Kasumi-1 (cell line): Measurements from ENCODE around the gene IP6K2.
"Not testable (repeated sequence)": the region's sequence is repeated elsewhere in the genome, so short reads cannot be mapped to it uniquely, and the experiment has no call there.

Experiments used
- DNase-seq, 2 experiments: peaks; one replicate each; lab custom pipeline; 2025; lab: John Stamatoyannopoulos, UW

Gene IP6K2

DNA sequence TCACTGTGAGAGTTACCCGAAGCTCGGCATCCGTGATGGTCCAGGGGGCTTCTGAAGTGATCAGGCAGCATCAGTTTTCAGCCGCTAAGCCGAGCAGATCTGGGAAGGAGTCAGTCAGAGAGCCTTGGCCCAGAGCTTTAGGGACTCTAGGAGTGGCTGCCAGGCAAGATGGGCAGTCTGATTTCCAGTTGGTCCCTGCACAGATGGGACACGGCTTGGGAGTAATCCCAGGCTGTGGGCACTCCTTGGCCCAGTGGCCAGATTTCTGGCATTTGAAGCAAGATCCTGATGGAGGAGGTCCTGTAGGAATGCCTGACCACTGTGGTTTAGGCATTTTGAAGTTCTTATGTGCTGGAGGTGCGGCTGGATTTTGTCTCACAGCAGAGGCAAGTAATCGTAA, 10.5 kb upstream of the IP6K2 start:
- no peak for DNase-seq

DNA sequence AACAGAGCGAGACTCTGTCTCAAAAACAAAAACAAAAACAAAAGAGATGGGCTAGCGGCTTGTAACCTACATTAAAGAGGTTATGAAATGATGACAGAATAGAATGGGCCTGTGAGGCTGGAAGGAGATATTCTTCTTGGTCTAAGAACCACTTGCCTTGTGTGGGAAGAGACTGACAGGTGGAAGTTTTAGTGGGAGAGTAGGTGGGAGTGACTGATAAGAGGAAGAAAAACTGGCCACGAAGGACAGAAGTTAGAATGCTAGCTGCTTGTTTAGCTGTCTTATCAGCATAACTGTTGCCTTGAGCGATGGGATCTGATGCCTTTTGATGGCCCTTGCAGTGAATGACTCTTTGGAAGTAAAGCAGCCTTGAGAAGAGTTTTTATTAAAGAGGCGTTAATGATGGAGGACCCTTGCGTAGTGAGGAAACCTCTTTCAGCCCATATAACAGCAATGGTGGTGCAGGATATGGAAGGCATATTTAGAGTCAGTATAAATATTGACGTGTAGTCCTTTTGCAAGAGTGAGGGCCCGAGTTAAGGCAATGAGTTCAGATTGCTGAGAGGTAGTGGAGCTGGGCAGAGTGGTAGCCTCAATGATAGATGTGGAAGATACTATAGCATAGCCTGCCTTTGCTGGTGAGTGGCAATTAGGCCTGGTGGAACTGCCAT, 8.3 kb upstream of the IP6K2 start:
- not testable (repeated sequence) for DNase-seq

- DNase-seq: no peak
Observed at GRCh38 chr3:48723725-48724124, 6.7 kb upstream of the IP6K2 start.

- DNase-seq: not testable (repeated sequence)
Observed at GRCh38 chr3:48723293-48723692, 6.3 kb upstream of the IP6K2 start.

DNA sequence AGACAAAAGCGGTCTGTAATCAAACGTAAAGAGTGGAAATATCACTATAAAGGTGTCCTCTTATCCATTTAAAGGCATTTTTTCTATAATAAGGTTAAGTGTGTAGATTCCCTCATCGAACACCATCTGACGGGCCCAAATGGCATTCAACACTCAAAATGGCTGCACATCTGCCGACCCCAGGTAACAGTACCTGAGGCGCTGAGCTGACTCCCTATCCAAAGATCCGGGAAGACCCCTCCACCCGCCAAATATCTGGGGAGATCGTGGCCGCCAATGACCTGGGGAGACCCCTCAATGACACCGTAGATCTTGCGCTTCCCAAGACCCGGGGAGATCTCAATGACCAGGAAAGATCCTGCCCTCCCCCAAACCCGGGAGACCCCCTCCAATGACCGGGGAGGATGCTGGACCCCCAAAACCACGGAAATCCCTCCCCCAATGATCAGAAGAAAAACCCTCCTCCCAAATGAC, 476 bp downstream of the IP6K2 start:
- DNase-seq: peak; percentile 14 to 27

DNA sequence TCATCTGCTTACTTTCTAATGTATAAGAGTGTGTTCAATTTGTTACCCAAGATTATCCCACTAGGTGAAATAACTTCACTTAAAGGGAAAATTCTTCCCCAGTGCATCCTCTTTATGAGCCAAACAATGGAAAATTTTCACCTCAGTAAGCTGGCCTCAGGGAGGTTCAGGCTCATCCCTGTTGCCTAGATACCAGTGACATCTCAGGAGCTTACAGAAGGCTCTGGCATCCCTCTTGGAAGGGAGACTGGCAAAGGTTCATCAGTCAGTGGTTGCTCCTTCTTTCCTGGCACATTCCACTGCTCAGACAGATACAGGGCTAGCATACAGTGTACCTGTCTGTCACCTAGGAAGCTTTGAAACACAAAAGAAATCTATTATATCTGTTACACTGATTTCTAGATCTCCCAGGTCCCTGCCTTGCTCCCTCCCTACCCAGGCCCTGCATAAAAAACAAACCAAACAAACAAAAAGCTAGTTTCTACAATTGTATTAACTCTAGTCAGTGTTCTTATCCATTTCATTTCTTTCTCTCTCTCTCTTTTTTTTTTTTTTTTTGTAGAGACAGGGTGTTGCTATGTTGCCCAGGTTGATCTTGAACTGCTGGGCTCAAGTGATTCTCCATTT, 1.7 kb downstream of the IP6K2 start:
- no peak for DNase-seq

- no peak for DNase-seq
Observed at GRCh38 chr3:48711727-48712126, 5.3 kb downstream of the IP6K2 start.

- no peak for DNase-seq
Observed at GRCh38 chr3:48709051-48709461, 8.0 kb downstream of the IP6K2 start.

DNA sequence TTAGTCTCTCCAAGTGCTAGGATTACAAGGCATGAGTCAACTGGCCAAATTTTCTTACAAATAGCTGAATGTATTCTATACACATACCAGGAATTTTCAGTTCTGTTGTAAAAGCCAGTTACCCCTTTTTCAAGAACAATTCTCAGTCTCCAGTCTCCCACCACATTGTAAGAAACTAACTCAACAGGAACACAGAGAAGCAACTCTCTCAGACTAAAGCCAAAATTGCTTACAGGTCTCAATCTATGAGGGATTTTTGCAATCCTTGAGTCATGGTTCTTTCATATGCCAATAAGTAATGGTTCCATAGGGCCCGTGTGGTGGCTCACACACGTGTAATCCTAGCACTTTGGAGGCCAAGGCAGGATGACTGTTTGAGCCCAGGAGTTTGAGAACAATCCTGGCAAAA, 8.5 kb downstream of the IP6K2 start:
- DNase-seq: no peak

GRCh38 chr3:48707157-48707556, 9.9 kb downstream of the IP6K2 start:
- DNase-seq: no peak

DNA sequence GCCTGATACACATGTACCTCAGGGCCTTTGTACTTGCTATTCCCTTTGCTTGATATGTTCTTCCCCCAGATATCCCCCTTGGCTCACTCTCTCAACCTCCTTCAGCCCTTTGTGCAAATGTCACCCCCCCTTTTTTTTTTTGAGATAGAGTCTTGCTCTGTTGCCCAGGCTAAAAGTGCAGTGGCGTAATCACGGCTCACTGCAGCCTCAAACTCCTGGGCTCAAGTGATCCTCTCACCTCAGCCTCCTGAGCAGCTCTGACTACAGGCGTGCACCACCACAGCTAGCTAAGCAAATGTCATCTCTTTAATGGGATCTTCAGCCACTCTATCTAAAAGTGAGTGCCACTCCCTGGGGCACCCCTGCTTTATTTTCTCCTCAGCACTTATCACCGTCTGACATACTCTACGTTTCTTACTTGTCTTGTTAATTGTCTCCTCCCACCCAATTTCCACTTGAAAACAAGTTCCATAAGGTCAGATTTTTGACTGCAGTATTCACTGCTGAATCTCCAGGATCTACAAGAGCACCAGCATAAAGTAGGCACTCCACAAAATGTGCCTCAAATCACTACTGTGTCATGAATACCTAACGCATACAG, 14.6 kb downstream of the IP6K2 start:
- DNase-seq: no peak

- no peak for DNase-seq
Observed at GRCh38 chr3:48700731-48701405, 16.2 kb downstream of the IP6K2 start.

DNA sequence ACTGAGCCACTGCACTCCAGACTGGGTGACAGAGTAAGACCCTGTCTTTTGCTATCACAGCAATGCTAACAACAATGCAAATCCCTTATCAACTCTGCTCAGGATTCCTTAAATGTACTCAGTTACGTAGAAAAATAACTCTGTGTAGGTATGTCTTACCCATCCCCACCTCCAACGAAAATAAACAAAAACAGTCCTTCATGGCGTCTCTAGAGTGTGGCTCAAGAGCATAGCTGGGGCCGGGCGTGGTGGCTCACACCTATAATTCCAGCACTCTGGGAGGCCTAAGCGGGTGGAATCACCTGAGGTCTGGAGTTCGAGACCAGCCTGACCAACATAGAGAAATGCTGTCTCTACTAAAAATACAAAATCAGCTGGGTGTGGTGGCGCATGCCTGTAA, 18.1 kb downstream of the IP6K2 start:
- no peak for DNase-seq

- peak; percentile 12 to 18 for DNase-seq
Observed at GRCh38 chr3:48697952-48698351, 19.1 kb downstream of the IP6K2 start.

- DNase-seq: no peak
Observed at GRCh38 chr3:48696601-48697000, 20.4 kb downstream of the IP6K2 start.

- DNase-seq: no peak
Observed at GRCh38 chr3:48696156-48696555, 20.9 kb downstream of the IP6K2 start.

DNA sequence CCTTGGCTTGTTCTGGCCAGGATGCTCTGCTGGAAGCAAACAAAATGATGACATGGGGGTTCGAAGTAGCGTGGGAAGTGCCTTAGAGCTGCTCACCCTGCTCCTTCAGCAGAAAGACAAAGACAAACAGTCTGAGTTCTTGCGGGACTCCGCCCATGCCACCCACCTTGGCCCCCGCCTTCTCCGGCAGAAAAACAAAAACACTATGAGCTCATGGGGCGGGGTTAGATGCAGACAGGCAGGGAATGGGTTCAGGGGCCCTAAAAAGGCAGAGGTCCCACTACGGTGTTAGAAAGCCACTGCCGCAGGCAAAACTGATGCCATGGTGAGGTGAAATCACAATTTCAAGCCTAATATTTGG, 21.6 kb downstream of the IP6K2 start:
- DNase-seq: no peak

- no peak for DNase-seq
Observed at GRCh38 chr3:48694610-48695392, 22.2 kb downstream of the IP6K2 start.

DNA sequence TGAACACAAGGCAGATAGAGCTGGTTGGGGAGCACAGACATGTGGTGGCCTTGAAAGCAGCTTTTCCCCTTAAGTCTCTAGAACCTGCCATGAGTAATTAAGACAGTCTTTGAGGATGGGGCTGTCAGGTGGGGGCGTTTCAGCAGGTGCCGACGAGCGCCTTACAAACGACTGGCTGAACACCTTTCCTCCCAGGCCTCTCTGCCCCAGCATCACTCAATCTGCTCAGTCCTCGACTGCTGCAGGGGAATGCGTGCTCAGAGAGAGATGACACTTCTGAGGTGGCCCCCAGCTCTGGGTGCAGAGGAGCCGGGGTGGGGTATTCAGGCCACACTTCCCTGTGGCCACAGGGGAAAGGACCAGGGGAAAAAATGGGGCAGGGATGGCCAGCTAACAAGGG, 23.2 kb downstream of the IP6K2 start:
- no peak for DNase-seq

DNA sequence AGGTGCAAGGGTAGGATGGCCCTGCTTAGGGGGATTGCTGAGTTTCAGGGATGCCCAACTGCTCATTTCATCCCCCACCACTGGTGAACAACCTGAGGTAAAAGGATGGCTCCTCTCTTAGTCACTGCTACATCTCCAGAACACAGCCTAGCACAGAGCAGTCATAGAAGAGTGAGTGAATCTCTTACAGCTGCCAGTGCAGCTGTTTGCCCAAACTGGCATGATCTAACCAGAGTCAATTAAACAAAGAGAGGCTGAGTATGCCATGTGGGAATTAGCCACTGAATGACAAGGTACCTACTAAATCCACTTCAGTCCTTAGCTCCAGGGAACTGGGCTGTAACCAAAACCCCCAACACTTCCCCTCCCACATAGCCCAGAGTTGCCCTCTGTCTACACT, 24.5 kb downstream of the IP6K2 start:
- no peak for DNase-seq

- peak; percentile 5 to 24 for DNase-seq
Observed at GRCh38 chr3:48690846-48691458, 26.1 kb downstream of the IP6K2 start.

- DNase-seq: no peak
Observed at GRCh38 chr3:48689384-48689783, 27.6 kb downstream of the IP6K2 start.
